ENCODE results near the gene RANBP9. TPM values are rescaled to one million over a fixed set of nuclear protein-coding genes. Genes with fewer than 3 reads are reported as not detected.

Gene RANBP9
- total RNA-seq, 2 donors from 2014 or later = 51.6 to 53.8 TPM

DNA sequence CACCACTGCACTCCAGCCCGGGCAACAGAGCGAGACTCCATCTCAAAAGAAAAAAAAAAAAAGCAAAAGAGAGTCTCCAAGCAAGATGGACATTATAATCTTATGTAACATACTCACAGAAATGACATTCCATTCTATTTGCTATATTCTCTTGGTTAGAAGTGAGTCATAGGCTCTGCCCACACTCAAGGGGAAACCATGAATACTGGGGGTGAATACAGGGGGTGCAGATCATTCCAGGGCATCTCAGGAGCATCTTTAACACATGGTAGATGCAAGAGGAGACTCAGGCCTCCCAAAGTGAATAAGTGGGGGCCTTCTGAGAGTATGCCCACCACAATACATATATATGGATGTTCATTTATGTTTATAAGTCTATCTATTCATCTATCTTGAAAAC, 18.3 kb upstream of the RANBP9 start:
- ATAC-seq (ENCODE audit: insufficient number of reproducible peaks, low FRiP score, low read depth) (no peak), DNase-seq (ENCODE audit: low spot score) (no peak)
- Histone ChIP-seq H3K4me1 (ENCODE audit: control insufficient read depth in 1 of 2, low read depth in 2 of 2) (peaks cover 0 to 7% of the 10 kb centered on the region in 2 donors), H3K27me3 (replicated peaks; ENCODE audit: insufficient read depth) (no peaks in the 10 kb centered on the region), H3K36me3 (no peaks in the 10 kb centered on the region), H3K9me3 (no peaks in the 10 kb centered on the region), H3K27ac (no peak overlapping the region), H3K4me3 (no peak overlapping the region)
- TF ChIP-seq, protein P1, sequence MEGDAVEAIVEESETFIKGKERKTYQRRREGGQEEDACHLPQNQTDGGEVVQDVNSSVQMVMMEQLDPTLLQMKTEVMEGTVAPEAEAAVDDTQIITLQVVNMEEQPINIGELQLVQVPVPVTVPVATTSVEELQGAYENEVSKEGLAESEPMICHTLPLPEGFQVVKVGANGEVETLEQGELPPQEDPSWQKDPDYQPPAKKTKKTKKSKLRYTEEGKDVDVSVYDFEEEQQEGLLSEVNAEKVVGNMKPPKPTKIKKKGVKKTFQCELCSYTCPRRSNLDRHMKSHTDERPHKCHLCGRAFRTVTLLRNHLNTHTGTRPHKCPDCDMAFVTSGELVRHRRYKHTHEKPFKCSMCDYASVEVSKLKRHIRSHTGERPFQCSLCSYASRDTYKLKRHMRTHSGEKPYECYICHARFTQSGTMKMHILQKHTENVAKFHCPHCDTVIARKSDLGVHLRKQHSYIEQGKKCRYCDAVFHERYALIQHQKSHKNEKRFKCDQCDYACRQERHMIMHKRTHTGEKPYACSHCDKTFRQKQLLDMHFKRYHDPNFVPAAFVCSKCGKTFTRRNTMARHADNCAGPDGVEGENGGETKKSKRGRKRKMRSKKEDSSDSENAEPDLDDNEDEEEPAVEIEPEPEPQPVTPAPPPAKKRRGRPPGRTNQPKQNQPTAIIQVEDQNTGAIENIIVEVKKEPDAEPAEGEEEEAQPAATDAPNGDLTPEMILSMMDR (IDR thresholded peaks at IDR 0.05) = no peak

DNA sequence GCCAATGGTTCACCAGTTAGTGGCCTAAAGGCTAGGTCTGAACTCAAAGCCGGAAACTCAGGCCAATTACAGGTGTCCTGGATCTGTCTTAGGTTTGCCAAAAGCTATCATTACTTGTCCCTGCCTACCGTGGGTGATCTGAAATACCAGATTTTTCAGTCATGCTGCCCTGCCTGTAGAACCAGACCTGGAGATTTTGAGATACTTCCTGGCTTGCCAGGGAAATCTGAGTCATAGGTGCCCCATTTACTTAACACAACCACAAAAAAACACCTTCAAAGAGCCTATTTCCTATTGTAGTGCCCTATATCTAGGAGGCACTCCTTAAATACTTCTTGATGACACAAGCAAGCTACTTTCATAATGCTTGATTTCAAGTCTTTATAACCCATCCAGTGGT, 13.9 kb upstream of the RANBP9 start:
- H3K4me1 ChIP-seq (ENCODE audit: control insufficient read depth in 1 of 2, low read depth in 2 of 2) = no peaks in the 10 kb centered on the region
- no peak for ATAC-seq (ENCODE audit: insufficient number of reproducible peaks, low FRiP score, low read depth)
- H3K27ac ChIP-seq = no peak overlapping the region
- H3K4me3 ChIP-seq = no peak overlapping the region
- no peaks in the 10 kb centered on the region for H3K36me3 ChIP-seq
- TF ChIP-seq, protein P1 (IDR thresholded peaks at IDR 0.05) = no peak
- H3K9me3 ChIP-seq = no peaks in the 10 kb centered on the region
- no peak for DNase-seq (ENCODE audit: low spot score)
- H3K27me3 ChIP-seq (replicated peaks; ENCODE audit: insufficient read depth) = no peaks in the 10 kb centered on the region

DNA sequence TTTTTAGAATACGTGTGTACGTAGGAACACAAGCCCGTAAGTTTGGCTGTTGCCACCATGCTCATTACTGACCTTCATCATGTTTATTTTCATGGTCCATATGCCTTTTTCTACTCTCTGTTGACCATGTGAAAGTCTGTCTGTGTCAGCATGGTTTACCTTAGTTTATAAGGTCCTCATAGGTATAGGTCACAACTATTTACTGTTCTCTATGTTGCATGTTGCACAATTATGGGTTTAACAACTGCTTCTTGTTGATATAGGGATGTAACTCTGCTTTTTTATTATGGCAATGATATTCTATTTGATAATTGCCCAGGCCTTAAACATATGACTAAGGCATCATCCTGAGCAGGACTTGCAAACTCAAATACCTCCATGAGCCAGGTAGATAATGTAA, 13.4 kb upstream of the RANBP9 start:
- TF ChIP-seq, protein P1 (IDR thresholded peaks at IDR 0.05) = no peak
- H3K27me3 ChIP-seq (replicated peaks; ENCODE audit: insufficient read depth) = no peaks in the 10 kb centered on the region
- DNase-seq (ENCODE audit: low spot score) (no peak), ATAC-seq (ENCODE audit: insufficient number of reproducible peaks, low FRiP score, low read depth) (no peak)
- no peak overlapping the region for H3K4me3 ChIP-seq
- H3K27ac ChIP-seq = no peak overlapping the region
- no peaks in the 10 kb centered on the region for H3K4me1 ChIP-seq (ENCODE audit: control insufficient read depth in 1 of 2, low read depth in 2 of 2)
- no peaks in the 10 kb centered on the region for H3K9me3 ChIP-seq
- H3K36me3 ChIP-seq = no peaks in the 10 kb centered on the region

DNA sequence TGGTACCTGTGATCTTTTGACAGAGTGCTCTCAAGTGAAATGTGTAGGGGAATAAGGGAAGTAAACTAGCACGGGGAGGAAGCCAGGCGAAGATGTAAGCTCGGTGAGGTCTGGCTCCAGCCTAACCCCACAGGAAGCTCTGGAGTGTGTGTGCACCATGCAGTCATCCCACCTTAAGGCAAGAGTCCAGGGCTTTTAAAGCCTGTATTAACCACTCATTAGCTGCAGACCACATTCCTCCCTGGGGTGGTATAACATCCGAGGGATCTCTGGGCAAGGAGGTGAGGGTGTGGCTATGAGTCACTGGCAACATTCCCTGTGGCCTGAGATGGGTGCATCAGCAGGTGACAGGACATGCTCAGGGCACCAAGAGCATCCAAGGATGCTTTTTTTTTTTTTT, 12.5 kb upstream of the RANBP9 start:
- no peaks in the 10 kb centered on the region for H3K4me1 ChIP-seq (ENCODE audit: control insufficient read depth in 1 of 2, low read depth in 2 of 2)
- H3K36me3 ChIP-seq = no peaks in the 10 kb centered on the region
- no peak overlapping the region for H3K4me3 ChIP-seq
- ATAC-seq (ENCODE audit: insufficient number of reproducible peaks, low FRiP score, low read depth) (no peak), DNase-seq (ENCODE audit: low spot score) (no peak)
- H3K9me3 ChIP-seq = no peaks in the 10 kb centered on the region
- no peaks in the 10 kb centered on the region for H3K27me3 ChIP-seq (replicated peaks; ENCODE audit: insufficient read depth)
- no peak overlapping the region for H3K27ac ChIP-seq
- TF ChIP-seq, protein P1 (IDR thresholded peaks at IDR 0.05) = no peak

DNA sequence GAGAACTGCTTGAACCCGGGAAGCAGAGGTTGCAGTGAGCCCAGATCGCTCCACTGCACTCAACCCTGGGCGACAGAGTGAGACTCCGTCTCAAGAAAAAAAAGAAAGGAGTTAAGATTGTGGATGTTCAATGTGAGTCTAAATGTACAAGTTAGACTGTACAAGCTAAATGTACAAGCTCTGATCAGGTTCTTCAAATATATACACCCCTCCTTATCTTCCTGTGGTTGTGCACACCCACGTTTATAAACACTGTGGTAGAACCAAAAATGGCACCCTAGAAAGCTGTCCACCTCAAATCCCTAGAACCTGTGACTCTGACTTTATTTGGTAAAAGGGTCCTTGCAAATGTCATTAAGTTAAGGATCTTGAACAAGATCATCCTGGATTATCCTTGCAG, 11.2 kb upstream of the RANBP9 start:
- H3K27ac ChIP-seq = no peak overlapping the region
- no peaks in the 10 kb centered on the region for H3K9me3 ChIP-seq
- no peaks in the 10 kb centered on the region for H3K4me1 ChIP-seq (ENCODE audit: control insufficient read depth in 1 of 2, low read depth in 2 of 2)
- DNase-seq (ENCODE audit: low spot score) = no peak
- no peaks in the 10 kb centered on the region for H3K36me3 ChIP-seq
- H3K27me3 ChIP-seq (replicated peaks; ENCODE audit: insufficient read depth) = no peaks in the 10 kb centered on the region
- no peak overlapping the region for H3K4me3 ChIP-seq
- ATAC-seq (ENCODE audit: insufficient number of reproducible peaks, low FRiP score, low read depth) = no peak
- TF ChIP-seq, protein P1 (IDR thresholded peaks at IDR 0.05) = no peak
